Measurements from ENCODE around the gene ENTPD5.
"Not testable (repeated sequence)": the region's sequence is repeated elsewhere in the genome, so short reads cannot be mapped to it uniquely, and the experiment has no call there.

The ENTPD5 gene

GRCh38 chr14:74005664-74006063 is 13.4 kb downstream of the ENTPD5 start:
- not testable (repeated sequence) for DNase-seq

GRCh38 chr14:73998726-73999125 is 20.4 kb downstream of the ENTPD5 start:
- no peak for DNase-seq

- no peak for DNase-seq
Measured at GRCh38 chr14:73997944-73998447, 21.1 kb downstream of the ENTPD5 start.

GRCh38 chr14:73997108-73997943 is 21.8 kb downstream of the ENTPD5 start:
- no peak for DNase-seq

- DNase-seq = no peak
Measured at GRCh38 chr14:73996731-73997107, 22.4 kb downstream of the ENTPD5 start.

- DNase-seq = no peak
Measured at GRCh38 chr14:73995977-73996378, 23.1 kb downstream of the ENTPD5 start.

GRCh38 chr14:73994926-73995325 is 24.2 kb downstream of the ENTPD5 start:
- DNase-seq = not testable (repeated sequence)

GRCh38 chr14:73991092-73991491 is 28.0 kb downstream of the ENTPD5 start:
- no peak for DNase-seq

- DNase-seq = not testable (repeated sequence)
Measured at GRCh38 chr14:73988656-73989055, 30.4 kb downstream of the ENTPD5 start.

GRCh38 chr14:73988065-73988464 is 31.0 kb downstream of the ENTPD5 start:
- DNase-seq = no peak

- no peak for DNase-seq
Measured at GRCh38 chr14:73977896-73978295, 41.2 kb downstream of the ENTPD5 start.

- DNase-seq = no peak
Measured at GRCh38 chr14:73976125-73976524, 43.0 kb downstream of the ENTPD5 start.

GRCh38 chr14:73973497-73973896 is 45.6 kb downstream of the ENTPD5 start:
- no peak for DNase-seq

GRCh38 chr14:73968885-73969284 is 50.2 kb downstream of the ENTPD5 start:
- no peak for DNase-seq

GRCh38 chr14:73965216-73965615 is 53.9 kb downstream of the ENTPD5 start:
- no peak for DNase-seq

GRCh38 chr14:73961192-73961591 is 57.9 kb downstream of the ENTPD5 start:
- no peak for DNase-seq

- no peak for DNase-seq
Measured at GRCh38 chr14:73958591-73958990, 60.5 kb downstream of the ENTPD5 start.

GRCh38 chr14:73955674-73956073 is 63.4 kb downstream of the ENTPD5 start:
- DNase-seq = no peak

GRCh38 chr14:73953731-73954130 is 65.4 kb downstream of the ENTPD5 start:
- DNase-seq = no peak

GRCh38 chr14:73949752-73950734 is 69.0 kb downstream of the ENTPD5 start, which contains the start of the genes COQ6 and FAM161B:
COQ6 (plus strand) TSS chr14:73950302; CDS start chr14:73950333, 31 bp downstream.
FAM161B (minus strand) TSS chr14:73950094; CDS start chr14:73950026, 68 bp downstream.
- peak; percentile 89 to 97 (median 94) for DNase-seq

- DNase-seq = no peak
Measured at GRCh38 chr14:73945159-73945670, 73.9 kb downstream of the ENTPD5 start.

- DNase-seq = no peak
Measured at GRCh38 chr14:73944432-73945158, 74.5 kb downstream of the ENTPD5 start.

All from stimulated activated naive CD4-positive, alpha-beta T cell (primary cell).